Activated T-helper 2 cell treated with anti-CD3 and anti-CD28 coated beads, Interferon-gamma antibody, Interleukin-2, Interleukin-4, amounts not matched to agents 10 μg/mL and 5 μg/mL and 100 μg/mL, durations not matched to agents 14 hours and 24 hours and 36 hours (primary cell): ENCODE results near the gene KDR. TPM values are rescaled to one million over a fixed set of nuclear protein-coding genes. Genes with fewer than 3 reads are reported as not detected.

Experiments used
- DNase-seq: peaks from one replicate; pipeline ENCODE4 v3.0.0; 2021; ENCODE audit warnings: low spot score
- H3K27ac Mint-ChIP-seq: one replicate; pipeline ENCODE4 v1.8.0; 2021; ENCODE audit warnings: mixed read lengths
- H3K27me3 Mint-ChIP-seq: one replicate; pipeline ENCODE4 v1.8.0; 2021; ENCODE audit warnings: low read depth, mixed read lengths
- H3K36me3 Mint-ChIP-seq: one replicate; pipeline ENCODE4 v1.8.0; 2021; ENCODE audit warnings: low read depth, mixed read lengths
- H3K4me1 Mint-ChIP-seq: one replicate; pipeline ENCODE4 v1.8.0; 2021; ENCODE audit warnings: low read depth, mixed read lengths
- H3K4me3 Mint-ChIP-seq: one replicate; pipeline ENCODE4 v1.8.0; 2021; ENCODE audit warnings: low read depth, mild to moderate bottlenecking, moderate library complexity, mixed read lengths
- H3K9me3 Mint-ChIP-seq: one replicate; pipeline ENCODE4 v1.8.0; 2021; ENCODE audit warnings: mixed read lengths
- intact Hi-C: fragments of 100-400 bp; cut with micrococcal nuclease; formaldehyde crosslinking; loops from one replicate; pipeline ENCODE4 v1.15.1; 2023
- total RNA-seq: library from RNA; stranded (reverse); gene quantifications from 2 replicates; pipeline ENCODE4 v1.2.3, GENCODE V29; 2022

The KDR gene
- total RNA-seq, 1 donor from 2014 or later: not detected

- no peaks in the 10 kb centered on the region for H3K36me3 Mint-ChIP-seq
- no peak overlapping the region for H3K4me3 Mint-ChIP-seq
- no peaks in the 10 kb centered on the region for H3K9me3 Mint-ChIP-seq
- no peak for DNase-seq
- no peaks in the 10 kb centered on the region for H3K4me1 Mint-ChIP-seq
- intact Hi-C loops: no loop called here
- H3K27ac Mint-ChIP-seq: no peak overlapping the region
- H3K27me3 Mint-ChIP-seq: no peaks in the 10 kb centered on the region
Observed at GRCh38 chr4:55030589-55030988, 94.8 kb downstream of the KDR start.

DNA sequence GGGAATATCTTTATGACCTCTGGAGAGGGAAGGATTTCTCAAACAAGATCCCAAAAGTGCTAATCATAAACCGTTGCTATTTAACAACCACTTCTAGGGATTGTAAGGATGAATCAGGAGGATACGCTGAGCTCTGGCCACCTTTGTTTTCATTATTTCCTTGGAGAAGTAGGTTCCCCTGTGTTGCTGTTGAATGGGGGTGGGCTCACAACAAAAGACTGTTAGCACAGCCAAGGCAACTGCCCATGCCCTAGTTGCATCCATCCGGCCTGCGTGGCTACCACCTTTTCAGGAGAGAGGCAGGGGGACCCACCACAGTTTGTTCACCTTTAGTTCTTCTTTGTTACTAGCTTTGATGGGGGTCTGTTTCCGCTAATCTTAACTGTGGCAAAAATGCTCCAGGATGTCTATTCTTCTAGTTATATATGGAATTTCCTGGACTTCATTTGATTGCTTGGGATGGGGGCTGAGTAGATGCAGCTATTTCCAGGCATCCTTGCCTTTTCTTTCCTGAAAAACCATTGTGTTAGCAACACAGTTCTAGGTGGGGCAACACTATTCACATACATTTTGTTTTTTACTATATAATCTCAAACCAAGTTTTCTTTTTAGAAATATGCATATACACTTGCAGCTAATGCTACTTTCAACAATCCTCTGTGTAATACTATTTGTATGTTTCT lies 95.4 kb downstream of the KDR start:
- no peak for DNase-seq
- H3K36me3 Mint-ChIP-seq: no peaks in the 10 kb centered on the region
- intact Hi-C loops: no loop called here
- H3K4me3 Mint-ChIP-seq: no peak overlapping the region
- no peaks in the 10 kb centered on the region for H3K4me1 Mint-ChIP-seq
- no peak overlapping the region for H3K27ac Mint-ChIP-seq
- H3K27me3 Mint-ChIP-seq: no peaks in the 10 kb centered on the region
- H3K9me3 Mint-ChIP-seq: no peaks in the 10 kb centered on the region

DNA sequence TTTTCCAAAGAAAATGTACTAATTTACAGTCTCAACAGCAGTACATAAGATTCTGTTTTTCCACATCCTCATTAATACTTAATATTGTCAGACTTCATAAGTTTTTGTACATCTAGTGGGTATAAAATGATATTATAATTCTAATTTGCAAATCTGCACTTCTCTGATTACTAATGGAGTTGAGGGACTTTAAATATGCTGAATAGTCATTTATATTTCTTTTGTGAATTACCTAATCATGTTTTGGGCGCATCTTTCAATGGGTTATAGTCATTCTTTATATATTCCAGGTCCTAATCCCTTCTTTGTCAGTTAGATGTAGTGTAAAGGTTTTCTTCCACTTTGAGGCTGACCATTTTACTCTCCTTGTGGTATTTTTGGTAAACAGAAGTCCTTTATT lies 96.1 kb downstream of the KDR start:
- Mint-ChIP-seq H3K27ac (no peak overlapping the region), H3K27me3 (no peaks in the 10 kb centered on the region), H3K4me3 (no peak overlapping the region), H3K36me3 (no peaks in the 10 kb centered on the region), H3K4me1 (no peaks in the 10 kb centered on the region), H3K9me3 (no peaks in the 10 kb centered on the region)
- intact Hi-C loops: no loop called here
- DNase-seq: no peak

Other genes with a start within 250 kb of the KDR start
- gene SRD5A3, start 220.6 kb upstream of the KDR start, total RNA-seq: 32.4 and 33.5 TPM in 2 replicates